ENCODE results near the gene FTCDNL1. TPM values are rescaled to one million over a fixed set of nuclear protein-coding genes. Genes with fewer than 3 reads are reported as not detected.

Gene FTCDNL1
- polyA plus RNA-seq, 1 donor (not counting 4 experiments of a cell fraction or from before 2014, with no cell fraction given), result 0.96 TPM

- no peaks in the 10 kb centered on the region for H3K36me3 ChIP-seq (ENCODE audit: control insufficient read depth in 2 of 2, extremely low read depth in 1 of 2, insufficient read depth in 2 of 2, low read length in 2 of 2)
- DNase-seq (ENCODE audit: low read depth, low spot score) (no peak), FAIRE-seq (no peak)
- H4K20me1 ChIP-seq (ENCODE audit: control insufficient read depth, extremely low read depth, insufficient read depth, low read length), result no peaks in the 10 kb centered on the region
- H3K9ac ChIP-seq (ENCODE audit: control insufficient read depth, extremely low read depth, insufficient read depth, low read length), result no peak overlapping the region
- no peak overlapping the region for H2AFZ ChIP-seq (ENCODE audit: control insufficient read depth, low read length)
- no peaks in the 10 kb centered on the region for H3K9me3 ChIP-seq (ENCODE audit: control insufficient read depth, low read depth, low read length)
- dilution Hi-C loops (cut with MboI; ENCODE audit: extremely low pct_ligation_motif_present, low sequenced_read_pairs), result no loop called here
- no peaks in the 10 kb centered on the region for H3K27me3 ChIP-seq (ENCODE audit: control insufficient read depth, extremely low read depth, insufficient read depth, low read length)
- H3K4me1 ChIP-seq (ENCODE audit: control insufficient read depth, extremely low read depth, insufficient read depth, low read length), result no peaks in the 10 kb centered on the region
- H3K9me1 ChIP-seq (ENCODE audit: control insufficient read depth, extremely low read depth, insufficient read depth, low read length), result no peaks in the 10 kb centered on the region
- no peak overlapping the region for H3K4me3 ChIP-seq (ENCODE audit: control insufficient read depth in 2 of 3, extremely low read depth in 1 of 3, insufficient read depth in 2 of 3, low read depth in 1 of 3, low read length in 3 of 3)
- H3K79me2 ChIP-seq (ENCODE audit: control insufficient read depth, insufficient read depth, low read length), result no peaks in the 10 kb centered on the region
- no peak overlapping the region for H3K27ac ChIP-seq (ENCODE audit: control insufficient read depth, insufficient read depth, low read length)
- H3K4me2 ChIP-seq (ENCODE audit: control insufficient read depth, extremely low read depth, insufficient read depth, low read depth, low read length), result no peak overlapping the region
- TF ChIP-seq EZH2 (IDR thresholded peaks at IDR 0.05; ENCODE audit: low read length), result no peak
- no peak for TF ChIP-seq CTCF (optimal IDR thresholded peaks at IDR 0.05 in 1 of 3, IDR thresholded peaks at IDR 0.05 in 1 of 3, conservative IDR thresholded peaks at IDR 0.05 in 1 of 3; ENCODE audit: extremely low read depth in 1 of 3, insufficient read depth in 2 of 3, low read length in 3 of 3)
Measured at GRCh38 chr2:199811346-199811745, 39.6 kb downstream of the FTCDNL1 start.

GRCh38 chr2:199810422-199811171 lies 40.4 kb downstream of the FTCDNL1 start:
- Histone ChIP-seq H3K27ac (ENCODE audit: control insufficient read depth, insufficient read depth, low read length) (no peak overlapping the region), H3K4me1 (ENCODE audit: control insufficient read depth, extremely low read depth, insufficient read depth, low read length) (no peaks in the 10 kb centered on the region), H3K9me3 (ENCODE audit: control insufficient read depth, low read depth, low read length) (no peaks in the 10 kb centered on the region), H3K36me3 (ENCODE audit: control insufficient read depth in 2 of 2, extremely low read depth in 1 of 2, insufficient read depth in 2 of 2, low read length in 2 of 2) (no peaks in the 10 kb centered on the region), H3K79me2 (ENCODE audit: control insufficient read depth, insufficient read depth, low read length) (no peaks in the 10 kb centered on the region), H4K20me1 (ENCODE audit: control insufficient read depth, extremely low read depth, insufficient read depth, low read length) (no peaks in the 10 kb centered on the region), H3K4me3 (ENCODE audit: control insufficient read depth in 2 of 3, extremely low read depth in 1 of 3, insufficient read depth in 2 of 3, low read depth in 1 of 3, low read length in 3 of 3) (no peak overlapping the region), H3K4me2 (ENCODE audit: control insufficient read depth, extremely low read depth, insufficient read depth, low read depth, low read length) (no peak overlapping the region), H3K27me3 (ENCODE audit: control insufficient read depth, extremely low read depth, insufficient read depth, low read length) (no peaks in the 10 kb centered on the region), H2AFZ (ENCODE audit: control insufficient read depth, low read length) (no peak overlapping the region), H3K9me1 (ENCODE audit: control insufficient read depth, extremely low read depth, insufficient read depth, low read length) (no peaks in the 10 kb centered on the region), H3K9ac (ENCODE audit: control insufficient read depth, extremely low read depth, insufficient read depth, low read length) (no peak overlapping the region)
- DNase-seq (ENCODE audit: low read depth, low spot score) (no peak), FAIRE-seq (no peak)
- TF ChIP-seq CTCF (optimal IDR thresholded peaks at IDR 0.05 in 1 of 3, IDR thresholded peaks at IDR 0.05 in 1 of 3, conservative IDR thresholded peaks at IDR 0.05 in 1 of 3; ENCODE audit: extremely low read depth in 1 of 3, insufficient read depth in 2 of 3, low read length in 3 of 3) (no peak), EZH2 (IDR thresholded peaks at IDR 0.05; ENCODE audit: low read length) (no peak)
- dilution Hi-C loops (cut with MboI; ENCODE audit: extremely low pct_ligation_motif_present, low sequenced_read_pairs), result no loop called here
